Measurements from ENCODE around the gene PAQR8. TPM values are rescaled to one million over a fixed set of nuclear protein-coding genes. Genes with fewer than 3 reads are reported as not detected.

Gene PAQR8
- total RNA-seq, 1 donor from 2014 or later = 4.4 TPM

- Histone ChIP-seq H3K27me3 (ENCODE audit: control insufficient read depth, insufficient read depth, low read length) (no peaks in the 10 kb centered on the region), H3K4me3 (ENCODE audit: low read depth, low read length) (no peak overlapping the region), H3K36me3 (ENCODE audit: control insufficient read depth, insufficient read depth, low read length) (no peaks in the 10 kb centered on the region)
- no peak for DNase-seq (ENCODE audit: low read depth)
- TF ChIP-seq CTCF (IDR thresholded peaks at IDR 0.05; ENCODE audit: insufficient read depth, low read length, poor library complexity, severe bottlenecking) = no peak
Measured at GRCh38 chr6:52365317-52365716, 3.4 kb downstream of the PAQR8 start.

- no peaks in the 10 kb centered on the region for H3K27me3 ChIP-seq (ENCODE audit: control insufficient read depth, insufficient read depth, low read length)
- no peak for TF ChIP-seq CTCF (IDR thresholded peaks at IDR 0.05; ENCODE audit: insufficient read depth, low read length, poor library complexity, severe bottlenecking)
- no peak overlapping the region for H3K4me3 ChIP-seq (ENCODE audit: low read depth, low read length)
- DNase-seq (ENCODE audit: low read depth) = no peak
- no peaks in the 10 kb centered on the region for H3K36me3 ChIP-seq (ENCODE audit: control insufficient read depth, insufficient read depth, low read length)
Measured at GRCh38 chr6:52365866-52366540, 4.1 kb downstream of the PAQR8 start.

GRCh38 chr6:52368002-52368401 lies 6.1 kb downstream of the PAQR8 start:
- Histone ChIP-seq H3K4me3 (ENCODE audit: low read depth, low read length) (no peak overlapping the region), H3K27me3 (ENCODE audit: control insufficient read depth, insufficient read depth, low read length) (no peaks in the 10 kb centered on the region), H3K36me3 (ENCODE audit: control insufficient read depth, insufficient read depth, low read length) (no peaks in the 10 kb centered on the region)
- TF ChIP-seq CTCF (IDR thresholded peaks at IDR 0.05; ENCODE audit: insufficient read depth, low read length, poor library complexity, severe bottlenecking) = no peak
- DNase-seq (ENCODE audit: low read depth) = no peak

DNA sequence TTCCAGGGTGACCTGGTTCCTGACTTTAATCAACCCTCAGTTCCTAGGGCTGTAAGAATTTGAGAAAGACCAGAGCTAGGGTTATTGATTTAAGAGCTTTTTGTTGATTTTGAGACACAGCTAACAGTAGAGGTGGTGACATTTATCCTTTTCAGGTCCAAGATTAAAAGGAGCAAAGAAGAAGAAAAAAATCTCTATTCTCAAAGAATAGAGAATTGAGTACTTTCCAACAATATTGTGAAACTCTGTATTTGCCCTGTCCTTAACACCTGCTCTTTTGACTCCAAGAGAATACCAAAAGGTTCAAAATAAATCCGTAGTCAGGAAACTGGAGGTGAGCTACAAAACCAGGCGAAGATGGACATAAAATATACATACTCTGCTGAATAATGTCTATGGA lies 7.3 kb downstream of the PAQR8 start:
- TF ChIP-seq CTCF (IDR thresholded peaks at IDR 0.05; ENCODE audit: insufficient read depth, low read length, poor library complexity, severe bottlenecking) = no peak

GRCh38 chr6:52371656-52372191 lies 9.8 kb downstream of the PAQR8 start:
- no peak for TF ChIP-seq CTCF (IDR thresholded peaks at IDR 0.05; ENCODE audit: insufficient read depth, low read length, poor library complexity, severe bottlenecking)
- H3K27me3 ChIP-seq (ENCODE audit: control insufficient read depth, insufficient read depth, low read length) = no peaks in the 10 kb centered on the region
- H3K36me3 ChIP-seq (ENCODE audit: control insufficient read depth, insufficient read depth, low read length) = no peaks in the 10 kb centered on the region
- no peak overlapping the region for H3K4me3 ChIP-seq (ENCODE audit: low read depth, low read length)
- no peak for DNase-seq (ENCODE audit: low read depth)

More for the DNA sequence above, 7.3 kb downstream of the PAQR8 start:
- H3K4me3 ChIP-seq (ENCODE audit: low read depth, low read length) = no peak overlapping the region
- H3K27me3 ChIP-seq (ENCODE audit: control insufficient read depth, insufficient read depth, low read length) = no peaks in the 10 kb centered on the region
- DNase-seq (ENCODE audit: low read depth) = no peak
- no peaks in the 10 kb centered on the region for H3K36me3 ChIP-seq (ENCODE audit: control insufficient read depth, insufficient read depth, low read length)
